Prostate gland (tissue), 2 donors: ENCODE measurements around the gene SNX33.

Source experiments
- CTCF ChIP-seq, 4 experiments: fragments of 200-600 bp in 2 of 4; fragments of 450-650 bp in 2 of 4; sonication (generic) in 2 of 4; IDR thresholded peaks; 1 replicate in 3 of 4; 2 replicates in 1 of 4; pipeline ENCODE4 v1.5.1; 2016 to 2019; ENCODE audit warnings: antibody characterized with exemption in 4 of 4, mild to moderate bottlenecking in 2 of 4, moderate library complexity in 2 of 4
- POLR2A ChIP-seq: fragments of 450-650 bp; IDR thresholded peaks from one replicate; pipeline ENCODE4 v1.6.1; 2016; ENCODE audit warnings: antibody characterized with exemption, mild to moderate bottlenecking
- POLR2AphosphoS5 ChIP-seq: sonication (generic); formaldehyde crosslinking; IDR thresholded peaks from one replicate; pipeline ENCODE4 v1.6.1; 2017; ENCODE audit warnings: antibody characterized with exemption

GRCh38 chr15:75625542-75626347 lies 22.0 kb upstream of the SNX33 start, which contains the start of gene SNUPN:
- TF ChIP-seq CTCF (IDR thresholded peaks at IDR 0.05) (peak in 2 of 4 experiments; percentile 16 to 32), POLR2A (peak; percentile 16), POLR2AphosphoS5 (peak; percentile 91)
